GM21381 (cell line): Measurements from ENCODE around the gene ST14.

Experiments used
- ATAC-seq: cut with Tn5 transposase; IDR thresholded peaks from one replicate; pipeline ENCODE4 v1.9.1; 2021; ENCODE audit warnings: mild to moderate bottlenecking, moderate library complexity; ENCODE audit not compliant: unreplicated experiment

Gene ST14

DNA sequence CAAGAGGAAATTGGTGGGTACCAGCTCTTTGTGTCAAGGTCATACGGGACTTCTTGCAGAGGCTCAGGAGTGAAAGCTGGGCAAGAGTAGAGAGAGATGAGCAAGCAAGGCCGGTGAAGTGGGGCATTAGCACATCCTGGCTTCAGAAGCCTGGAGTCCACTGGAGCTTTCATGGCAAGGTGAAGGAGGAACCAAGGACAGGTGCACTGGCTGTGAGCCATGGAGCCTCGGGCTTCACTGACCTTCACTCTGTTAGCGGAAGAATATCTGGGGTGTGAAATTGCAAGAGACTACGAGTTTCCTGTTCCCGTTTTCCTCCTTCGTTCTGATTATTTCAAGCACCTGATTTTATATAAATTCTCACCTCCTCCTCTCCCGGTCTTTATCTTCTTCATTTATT lies 25.9 kb upstream of the ST14 start:
- no peak for ATAC-seq

- ATAC-seq, result no peak
Observed at GRCh38 chr11:130136107-130136506, 23.5 kb upstream of the ST14 start.

DNA sequence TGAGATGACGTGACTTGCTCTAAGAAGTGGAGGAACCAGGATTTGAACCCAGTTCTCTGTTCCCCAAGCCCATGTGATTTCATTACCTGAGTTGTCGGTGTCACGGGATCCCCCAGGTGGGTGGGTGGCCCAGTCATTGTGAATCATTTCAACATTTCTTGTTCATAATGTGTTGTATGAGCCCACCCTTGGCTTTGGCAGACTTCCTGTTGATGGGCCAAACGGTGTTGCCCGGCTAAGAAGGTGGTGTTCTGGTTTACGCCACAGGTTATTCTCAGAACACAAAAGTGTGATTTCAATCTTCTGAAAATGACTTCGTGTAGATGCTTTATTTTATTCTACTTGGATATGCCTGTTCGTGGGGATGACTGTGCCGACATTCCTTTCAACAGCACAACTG lies 21.6 kb upstream of the ST14 start:
- no peak for ATAC-seq

- no peak for ATAC-seq
Observed at GRCh38 chr11:130139401-130139800, 20.2 kb upstream of the ST14 start.

- no peak for ATAC-seq
Observed at GRCh38 chr11:130141561-130142341, 17.8 kb upstream of the ST14 start.

- no peak for ATAC-seq
Observed at GRCh38 chr11:130144141-130144540, 15.4 kb upstream of the ST14 start.

DNA sequence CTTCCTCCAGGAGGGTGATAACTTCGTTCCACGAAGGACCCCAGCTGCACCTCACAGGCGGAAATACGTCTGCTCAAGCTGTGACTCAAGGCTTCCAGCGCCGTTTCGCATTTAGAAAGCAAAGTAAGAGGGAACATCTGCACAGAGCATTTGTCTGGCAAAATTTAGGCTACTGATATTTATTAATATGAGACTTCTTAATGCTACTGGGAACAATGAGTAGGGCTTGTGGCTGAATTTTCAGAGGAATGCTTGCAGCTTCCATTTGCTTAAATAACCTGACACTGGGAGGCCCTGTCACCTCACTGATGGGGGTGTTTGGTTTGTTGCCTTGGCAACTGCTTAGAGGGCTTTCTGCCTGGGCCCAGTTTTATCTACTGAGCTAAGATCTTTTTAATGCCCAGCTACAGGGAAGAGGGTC lies 14.7 kb upstream of the ST14 start:
- no peak for ATAC-seq

GRCh38 chr11:130145311-130145812 lies 14.2 kb upstream of the ST14 start:
- no peak for ATAC-seq

GRCh38 chr11:130145975-130146776 lies 13.4 kb upstream of the ST14 start:
- ATAC-seq, result no peak

- no peak for ATAC-seq
Observed at GRCh38 chr11:130146796-130147195, 12.8 kb upstream of the ST14 start.

GRCh38 chr11:130148796-130149326 lies 10.7 kb upstream of the ST14 start:
- ATAC-seq, result no peak

- ATAC-seq, result no peak
Observed at GRCh38 chr11:130150790-130151189, 8.8 kb upstream of the ST14 start.

DNA sequence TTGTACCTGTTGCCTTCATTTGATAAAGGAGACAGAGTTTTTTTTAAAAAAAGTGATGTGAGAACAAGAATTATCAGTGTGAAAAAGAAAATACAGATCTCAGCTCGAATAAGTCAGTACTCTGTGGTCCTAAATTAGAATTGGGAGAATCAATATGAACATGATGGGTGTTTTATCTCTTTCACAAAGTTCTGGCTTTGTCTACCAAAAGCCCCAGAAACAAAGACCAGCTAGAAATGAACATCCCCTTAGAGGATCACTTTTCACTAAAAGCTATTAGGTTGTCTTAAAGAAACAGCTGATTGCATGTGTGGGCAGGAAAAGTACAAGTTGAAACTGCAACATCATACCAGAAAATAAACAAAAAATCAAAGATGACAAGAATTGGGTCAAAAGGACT lies 8.4 kb upstream of the ST14 start:
- no peak for ATAC-seq

GRCh38 chr11:130156108-130157022 lies 3.2 kb upstream of the ST14 start:
- ATAC-seq, result no peak

DNA sequence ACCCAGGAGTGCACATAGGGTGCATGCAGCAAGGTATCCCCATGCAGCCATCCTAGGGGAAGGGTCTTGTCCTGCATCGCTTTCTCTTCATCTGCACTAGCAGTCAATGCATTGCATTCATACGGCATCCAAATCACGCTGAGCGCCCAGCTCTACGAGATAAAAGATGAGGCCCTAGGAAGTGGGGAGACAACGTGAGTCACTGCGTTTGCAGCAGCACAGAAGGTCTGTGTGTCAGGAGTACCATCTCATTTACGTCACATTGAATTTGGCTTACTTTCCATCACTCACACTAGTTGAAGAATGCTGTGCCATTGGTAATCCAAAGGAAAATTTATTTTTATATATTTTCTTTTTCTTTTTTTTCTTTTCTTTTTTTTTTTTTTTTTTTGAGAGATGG lies 2.5 kb upstream of the ST14 start:
- no peak for ATAC-seq

GRCh38 chr11:130157840-130158239 lies 1.7 kb upstream of the ST14 start:
- no peak for ATAC-seq

DNA sequence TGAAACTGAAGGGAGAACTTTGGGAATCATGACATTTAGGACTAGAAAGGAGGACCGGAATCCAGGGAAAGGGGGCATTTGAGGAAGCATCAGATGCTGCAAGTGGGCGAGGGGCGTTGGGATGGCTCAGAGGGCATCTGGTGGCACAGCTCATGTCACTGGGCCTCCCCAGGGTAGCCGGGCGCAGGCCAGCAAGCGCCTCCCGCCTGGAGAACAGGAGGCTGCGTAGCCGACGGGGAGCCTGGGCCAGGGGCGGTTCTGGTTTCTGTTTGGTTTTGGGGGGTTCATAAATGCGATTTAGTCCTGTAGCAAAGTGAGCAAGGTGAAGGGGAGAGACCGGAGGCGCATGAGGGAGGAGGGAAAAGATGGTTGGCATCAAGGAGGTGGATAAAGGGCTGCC lies 443 bp upstream of the ST14 start:
- ATAC-seq, result no peak

DNA sequence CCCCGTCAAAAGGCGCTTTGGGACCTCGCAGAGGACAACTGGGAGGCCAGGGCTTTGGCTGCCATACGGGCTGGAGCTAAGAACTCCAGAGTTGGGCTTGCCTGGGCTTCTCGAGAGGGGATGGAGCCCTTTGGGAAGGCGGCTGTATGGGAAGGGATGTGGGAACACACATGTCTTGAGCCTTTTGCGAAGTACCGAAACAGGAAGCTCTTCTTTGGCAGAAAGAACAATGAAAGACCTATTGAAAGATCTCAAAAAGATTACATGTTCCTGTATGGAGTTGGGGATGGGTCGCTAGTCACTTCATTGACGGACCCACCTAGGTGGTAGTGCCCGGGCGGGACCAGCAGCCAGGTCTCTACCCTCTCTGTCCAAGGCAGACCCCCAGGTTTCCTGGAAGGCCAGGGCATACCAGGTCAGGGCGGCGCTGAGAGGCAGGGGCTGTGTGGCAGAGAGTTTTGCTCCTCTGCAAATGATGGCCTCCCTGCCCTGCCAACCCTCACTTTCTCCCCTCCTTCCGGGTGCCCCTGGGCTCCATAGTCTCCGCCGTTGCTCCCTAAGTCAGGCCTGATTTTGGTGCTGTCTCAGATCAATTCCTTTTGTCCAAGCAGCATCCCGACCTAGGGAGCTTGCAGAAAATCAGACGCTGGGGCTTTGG lies 1.0 kb downstream of the ST14 start:
- no peak for ATAC-seq

GRCh38 chr11:130161441-130162145 lies 2.0 kb downstream of the ST14 start:
- no peak for ATAC-seq

DNA sequence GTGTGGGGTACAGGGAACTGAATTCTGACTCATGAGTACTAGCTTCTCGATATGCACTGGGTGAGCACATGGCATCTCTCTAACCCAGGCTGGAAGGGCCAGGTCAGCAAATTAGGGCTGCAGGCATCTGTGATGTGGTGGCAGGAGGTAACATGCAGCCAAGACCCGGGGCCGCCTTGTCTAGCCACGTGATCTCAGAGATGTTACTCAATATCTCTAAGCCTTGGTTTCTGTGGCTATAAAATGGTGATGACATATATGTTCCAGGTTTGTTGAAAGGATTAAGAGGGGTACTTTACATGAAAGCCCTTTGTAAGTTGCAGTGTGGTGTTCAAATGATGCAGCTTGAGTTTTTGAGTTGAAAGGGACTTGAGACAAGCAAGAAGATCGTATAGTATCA lies 3.2 kb downstream of the ST14 start:
- no peak for ATAC-seq
